ENCODE results near the gene NECTIN1.

DNA sequence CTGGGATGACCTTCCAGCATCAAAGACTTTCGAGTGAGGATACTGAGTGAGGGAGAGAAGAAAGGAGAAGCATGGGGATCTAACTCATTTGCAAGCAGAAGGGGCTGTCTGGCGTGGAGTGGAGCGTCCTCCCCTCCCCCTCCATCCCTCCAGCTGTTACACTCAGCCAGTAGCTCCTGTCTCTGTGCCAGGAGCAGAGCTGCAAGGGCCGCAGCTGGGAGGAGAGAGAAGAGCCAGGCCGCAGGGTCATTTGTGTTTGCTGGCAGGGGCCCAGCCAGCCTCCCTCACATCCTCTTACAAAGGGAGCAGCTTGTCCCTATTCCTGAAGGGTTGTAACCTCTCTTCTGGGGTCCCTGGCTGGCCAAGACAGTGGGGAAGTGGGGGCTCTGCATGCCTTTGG lies 57.9 kb downstream of the NECTIN1 start:
- TF ChIP-seq POLR2A (IDR thresholded peaks at IDR 0.05; ENCODE audit: extremely low read depth, insufficient read length): no peak
- TF ChIP-seq, protein P1, sequence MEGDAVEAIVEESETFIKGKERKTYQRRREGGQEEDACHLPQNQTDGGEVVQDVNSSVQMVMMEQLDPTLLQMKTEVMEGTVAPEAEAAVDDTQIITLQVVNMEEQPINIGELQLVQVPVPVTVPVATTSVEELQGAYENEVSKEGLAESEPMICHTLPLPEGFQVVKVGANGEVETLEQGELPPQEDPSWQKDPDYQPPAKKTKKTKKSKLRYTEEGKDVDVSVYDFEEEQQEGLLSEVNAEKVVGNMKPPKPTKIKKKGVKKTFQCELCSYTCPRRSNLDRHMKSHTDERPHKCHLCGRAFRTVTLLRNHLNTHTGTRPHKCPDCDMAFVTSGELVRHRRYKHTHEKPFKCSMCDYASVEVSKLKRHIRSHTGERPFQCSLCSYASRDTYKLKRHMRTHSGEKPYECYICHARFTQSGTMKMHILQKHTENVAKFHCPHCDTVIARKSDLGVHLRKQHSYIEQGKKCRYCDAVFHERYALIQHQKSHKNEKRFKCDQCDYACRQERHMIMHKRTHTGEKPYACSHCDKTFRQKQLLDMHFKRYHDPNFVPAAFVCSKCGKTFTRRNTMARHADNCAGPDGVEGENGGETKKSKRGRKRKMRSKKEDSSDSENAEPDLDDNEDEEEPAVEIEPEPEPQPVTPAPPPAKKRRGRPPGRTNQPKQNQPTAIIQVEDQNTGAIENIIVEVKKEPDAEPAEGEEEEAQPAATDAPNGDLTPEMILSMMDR (IDR thresholded peaks at IDR 0.05; ENCODE audit: low read depth, low read length): no peak
